Gastroesophageal sphincter (tissue), 3 donors: ENCODE results near the gene TRIM25.

Experiments
- EP300 ChIP-seq: sonication (generic); formaldehyde crosslinking; IDR thresholded peaks from one replicate; pipeline ENCODE4 v1.6.1; 2017; ENCODE audit warnings: antibody characterized with exemption, mild to moderate bottlenecking
- POLR2A ChIP-seq, 2 donors: fragments of 450-650 bp; IDR thresholded peaks; one replicate each; pipeline ENCODE4 v1.6.1; 2017; ENCODE audit warnings: antibody characterized with exemption in 2 of 2, mild to moderate bottlenecking in 2 of 2, moderate library complexity in 1 of 2
- POLR2AphosphoS5 ChIP-seq: sonication (generic); formaldehyde crosslinking; IDR thresholded peaks from one replicate; pipeline ENCODE4 v1.6.1; 2017; ENCODE audit warnings: antibody characterized with exemption
- TF ChIP-seq, protein P1 (sequence below), 4 experiments: fragments of 200-600 bp in 2 of 4; fragments of 450-650 bp in 2 of 4; sonication (generic) in 1 of 4; IDR thresholded peaks; one replicate each; pipeline ENCODE4 v1.5.1; 2017 to 2019; ENCODE audit warnings: antibody characterized with exemption in 4 of 4, mild to moderate bottlenecking in 2 of 4, moderate library complexity in 2 of 4

DNA sequence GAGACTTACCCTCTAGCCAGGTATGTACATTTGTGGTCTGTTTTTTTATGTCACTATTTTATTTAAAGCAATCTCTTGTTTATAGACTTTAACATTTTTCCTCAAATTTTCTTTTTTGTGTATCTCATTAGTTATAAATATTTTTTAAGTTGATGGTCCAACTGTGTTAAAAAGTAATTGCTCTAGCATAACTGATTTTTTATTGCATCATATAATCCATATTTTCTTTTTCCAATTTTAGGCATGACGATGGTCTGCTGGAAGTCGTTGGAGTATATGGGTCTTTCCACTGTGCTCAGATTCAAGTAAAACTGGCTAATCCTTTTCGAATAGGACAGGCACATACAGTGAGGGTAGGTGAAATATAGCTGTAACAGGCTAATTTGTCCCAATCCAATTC, 52.0 kb downstream of the TRIM25 start:
- TF ChIP-seq POLR2AphosphoS5 (no peak), POLR2A (IDR thresholded peaks at IDR 0.05) (no peak), EP300 (no peak)
- TF ChIP-seq, protein P1, sequence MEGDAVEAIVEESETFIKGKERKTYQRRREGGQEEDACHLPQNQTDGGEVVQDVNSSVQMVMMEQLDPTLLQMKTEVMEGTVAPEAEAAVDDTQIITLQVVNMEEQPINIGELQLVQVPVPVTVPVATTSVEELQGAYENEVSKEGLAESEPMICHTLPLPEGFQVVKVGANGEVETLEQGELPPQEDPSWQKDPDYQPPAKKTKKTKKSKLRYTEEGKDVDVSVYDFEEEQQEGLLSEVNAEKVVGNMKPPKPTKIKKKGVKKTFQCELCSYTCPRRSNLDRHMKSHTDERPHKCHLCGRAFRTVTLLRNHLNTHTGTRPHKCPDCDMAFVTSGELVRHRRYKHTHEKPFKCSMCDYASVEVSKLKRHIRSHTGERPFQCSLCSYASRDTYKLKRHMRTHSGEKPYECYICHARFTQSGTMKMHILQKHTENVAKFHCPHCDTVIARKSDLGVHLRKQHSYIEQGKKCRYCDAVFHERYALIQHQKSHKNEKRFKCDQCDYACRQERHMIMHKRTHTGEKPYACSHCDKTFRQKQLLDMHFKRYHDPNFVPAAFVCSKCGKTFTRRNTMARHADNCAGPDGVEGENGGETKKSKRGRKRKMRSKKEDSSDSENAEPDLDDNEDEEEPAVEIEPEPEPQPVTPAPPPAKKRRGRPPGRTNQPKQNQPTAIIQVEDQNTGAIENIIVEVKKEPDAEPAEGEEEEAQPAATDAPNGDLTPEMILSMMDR (IDR thresholded peaks at IDR 0.05): no peak
